ENCODE data around the gene HOXD1.

HOXD1 gene

GRCh38 chr2:176152350-176153181 is 35.9 kb upstream of the HOXD1 start:
- no peak for DNase-seq (ENCODE audit: low read depth)

- no peak for DNase-seq (ENCODE audit: low read depth)
These were observed 33.8 kb upstream of the HOXD1 start for GRCh38 chr2:176154576-176155252.

- DNase-seq (ENCODE audit: low read depth): no peak
These were observed 33.0 kb upstream of the HOXD1 start for GRCh38 chr2:176155356-176156044.

- DNase-seq (ENCODE audit: low read depth): no peak
These were observed 32.1 kb upstream of the HOXD1 start for GRCh38 chr2:176156301-176156806.

- DNase-seq (ENCODE audit: low read depth): no peak
These were observed 31.5 kb upstream of the HOXD1 start, which contains the start of gene HOXD3 for GRCh38 chr2:176156807-176157498. TSS of gene HOXD3 (plus strand) at chr2:176157307. CDS start at chr2:176169115, 11,808 bp downstream.

- DNase-seq (ENCODE audit: low read depth): no peak
These were observed 30.8 kb upstream of the HOXD1 start for GRCh38 chr2:176157499-176158185.

- no peak for DNase-seq (ENCODE audit: low read depth)
These were observed 30.3 kb upstream of the HOXD1 start for GRCh38 chr2:176158186-176158591.

GRCh38 chr2:176158855-176159662 is 29.4 kb upstream of the HOXD1 start:
- no peak for DNase-seq (ENCODE audit: low read depth)

- no peak for DNase-seq (ENCODE audit: low read depth)
These were observed 28.7 kb upstream of the HOXD1 start for GRCh38 chr2:176159663-176160250.

GRCh38 chr2:176160251-176160985 is 28.1 kb upstream of the HOXD1 start:
- no peak for DNase-seq (ENCODE audit: low read depth)

- no peak for DNase-seq (ENCODE audit: low read depth)
These were observed 27.3 kb upstream of the HOXD1 start for GRCh38 chr2:176160986-176161824.

GRCh38 chr2:176161825-176162626 is 26.4 kb upstream of the HOXD1 start:
- peak; percentile 13 for DNase-seq (ENCODE audit: low read depth)

- DNase-seq (ENCODE audit: low read depth): no peak
These were observed 25.4 kb upstream of the HOXD1 start for GRCh38 chr2:176162911-176163671.

GRCh38 chr2:176163672-176164056 is 24.8 kb upstream of the HOXD1 start:
- no peak for DNase-seq (ENCODE audit: low read depth)

- no peak for DNase-seq (ENCODE audit: low read depth)
These were observed 24.3 kb upstream of the HOXD1 start for GRCh38 chr2:176164201-176164600.

GRCh38 chr2:176164611-176165369 is 23.7 kb upstream of the HOXD1 start:
- DNase-seq (ENCODE audit: low read depth): no peak
